ENCODE results near the gene SHOC1. TPM values are rescaled to one million over a fixed set of nuclear protein-coding genes. Genes with fewer than 3 reads are reported as not detected.

SHOC1 gene
- total and polyA plus RNA-seq, 2 of the 13 experiments (the other 11 are each of a cell fraction or from before 2014, with no cell fraction given), result not detected

GRCh38 chr9:111819360-111819759 lies 24.6 kb upstream of the SHOC1 start:
- POLR2A ChIA-PET, result no interaction called here
- Histone ChIP-seq H3K4me3 (replicated peaks in 1 of 3; ENCODE audit: insufficient read depth in 1 of 3, low read depth in 2 of 3, low read length in 3 of 3) (no peak overlapping the region), H3K9ac (ENCODE audit: insufficient read depth, low read depth, low read length) (no peak overlapping the region), H3K27ac (ENCODE audit: extremely low read length, insufficient read depth, low read length) (no peak overlapping the region), H3K9me3 (ENCODE audit: low read length) (no peaks in the 10 kb centered on the region), H3K4me1 (ENCODE audit: insufficient read depth, low read length) (no peaks in the 10 kb centered on the region), H2AFZ (ENCODE audit: low read length) (no peak overlapping the region), H3K4me2 (ENCODE audit: low read depth, low read length) (no peak overlapping the region), H3K79me2 (ENCODE audit: insufficient read depth, low read length) (no peaks in the 10 kb centered on the region), H3K36me3 (replicated peaks in 1 of 2; ENCODE audit: control insufficient read depth in 1 of 2, insufficient read depth in 2 of 2, low read length in 2 of 2) (no peaks in the 10 kb centered on the region), H4K20me1 (ENCODE audit: insufficient read depth, low read length) (no peaks in the 10 kb centered on the region), H3K27me3 (ENCODE audit: control insufficient read depth in 1 of 2, insufficient read depth in 2 of 2, low read length in 2 of 2) (0 out of 5 replicates have a peak, but pooled peaks cover 0 to 6% of the 10 kb centered on the region in 2 experiments)
- no TSS peak for BruUV-seq (replicated peaks)
- in situ Hi-C loops (cut with HindIII; ENCODE audit: extremely low pct_ligation_motif_present, low pct_unique_long_range_greater_than_20kb) (no loop called here), intact Hi-C loops (cut with micrococcal nuclease; ENCODE audit: unreplicated experiment) (no loop called here)
- ATAC-seq, result no peak
- DNase-seq (ENCODE audit: low spot score), result no peak
- FAIRE-seq, result no peak
- CTCF ChIA-PET (ENCODE audit: low intra/inter-chr PET ratio, low total read pairs), result no interaction called here
- WGBS (ENCODE audit: low lambda C conversion rate), result 71% methylated on average over 1 of the region's 1 CpG
- TF ChIP-seq, protein P1, sequence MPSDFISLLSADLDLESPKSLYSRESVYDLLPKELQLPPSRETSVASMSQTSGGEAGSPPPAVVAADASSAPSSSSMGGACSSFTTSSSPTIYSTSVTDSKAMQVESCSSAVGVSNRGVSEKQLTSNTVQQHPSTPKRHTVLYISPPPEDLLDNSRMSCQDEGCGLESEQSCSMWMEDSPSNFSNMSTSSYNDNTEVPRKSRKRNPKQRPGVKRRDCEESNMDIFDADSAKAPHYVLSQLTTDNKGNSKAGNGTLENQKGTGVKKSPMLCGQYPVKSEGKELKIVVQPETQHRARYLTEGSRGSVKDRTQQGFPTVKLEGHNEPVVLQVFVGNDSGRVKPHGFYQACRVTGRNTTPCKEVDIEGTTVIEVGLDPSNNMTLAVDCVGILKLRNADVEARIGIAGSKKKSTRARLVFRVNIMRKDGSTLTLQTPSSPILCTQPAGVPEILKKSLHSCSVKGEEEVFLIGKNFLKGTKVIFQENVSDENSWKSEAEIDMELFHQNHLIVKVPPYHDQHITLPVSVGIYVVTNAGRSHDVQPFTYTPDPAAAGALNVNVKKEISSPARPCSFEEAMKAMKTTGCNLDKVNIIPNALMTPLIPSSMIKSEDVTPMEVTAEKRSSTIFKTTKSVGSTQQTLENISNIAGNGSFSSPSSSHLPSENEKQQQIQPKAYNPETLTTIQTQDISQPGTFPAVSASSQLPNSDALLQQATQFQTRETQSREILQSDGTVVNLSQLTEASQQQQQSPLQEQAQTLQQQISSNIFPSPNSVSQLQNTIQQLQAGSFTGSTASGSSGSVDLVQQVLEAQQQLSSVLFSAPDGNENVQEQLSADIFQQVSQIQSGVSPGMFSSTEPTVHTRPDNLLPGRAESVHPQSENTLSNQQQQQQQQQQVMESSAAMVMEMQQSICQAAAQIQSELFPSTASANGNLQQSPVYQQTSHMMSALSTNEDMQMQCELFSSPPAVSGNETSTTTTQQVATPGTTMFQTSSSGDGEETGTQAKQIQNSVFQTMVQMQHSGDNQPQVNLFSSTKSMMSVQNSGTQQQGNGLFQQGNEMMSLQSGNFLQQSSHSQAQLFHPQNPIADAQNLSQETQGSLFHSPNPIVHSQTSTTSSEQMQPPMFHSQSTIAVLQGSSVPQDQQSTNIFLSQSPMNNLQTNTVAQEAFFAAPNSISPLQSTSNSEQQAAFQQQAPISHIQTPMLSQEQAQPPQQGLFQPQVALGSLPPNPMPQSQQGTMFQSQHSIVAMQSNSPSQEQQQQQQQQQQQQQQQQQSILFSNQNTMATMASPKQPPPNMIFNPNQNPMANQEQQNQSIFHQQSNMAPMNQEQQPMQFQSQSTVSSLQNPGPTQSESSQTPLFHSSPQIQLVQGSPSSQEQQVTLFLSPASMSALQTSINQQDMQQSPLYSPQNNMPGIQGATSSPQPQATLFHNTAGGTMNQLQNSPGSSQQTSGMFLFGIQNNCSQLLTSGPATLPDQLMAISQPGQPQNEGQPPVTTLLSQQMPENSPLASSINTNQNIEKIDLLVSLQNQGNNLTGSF (CRISPR knock-in tag; IDR thresholded peaks at IDR 0.05), result no peak
- no peak for TF ChIP-seq ZNF83 (CRISPR knock-in tag; IDR thresholded peaks at IDR 0.05; ENCODE audit: borderline replicate concordance)
- no peak for TF ChIP-seq ZNF574 (CRISPR knock-in tag; IDR thresholded peaks at IDR 0.05)
- no peak for TF ChIP-seq ELF1 (CRISPR knock-in tag; IDR thresholded peaks at IDR 0.05)
- no peak for TF ChIP-seq ZNF549 (CRISPR knock-in tag; IDR thresholded peaks at IDR 0.05)
- TF ChIP-seq IKZF1 (IDR thresholded peaks at IDR 0.05), result no peak
- no peak for TF ChIP-seq MAFF (IDR thresholded peaks at IDR 0.05; ENCODE audit: low read depth, low read length)
- no peak for TF ChIP-seq KLF16 (CRISPR knock-in tag; IDR thresholded peaks at IDR 0.05)
- no peak for TF ChIP-seq RCOR2 (CRISPR knock-in tag; IDR thresholded peaks at IDR 0.05)
- no peak for TF ChIP-seq ELF3 (CRISPR knock-in tag; IDR thresholded peaks at IDR 0.05)
- TF ChIP-seq, protein P2, sequence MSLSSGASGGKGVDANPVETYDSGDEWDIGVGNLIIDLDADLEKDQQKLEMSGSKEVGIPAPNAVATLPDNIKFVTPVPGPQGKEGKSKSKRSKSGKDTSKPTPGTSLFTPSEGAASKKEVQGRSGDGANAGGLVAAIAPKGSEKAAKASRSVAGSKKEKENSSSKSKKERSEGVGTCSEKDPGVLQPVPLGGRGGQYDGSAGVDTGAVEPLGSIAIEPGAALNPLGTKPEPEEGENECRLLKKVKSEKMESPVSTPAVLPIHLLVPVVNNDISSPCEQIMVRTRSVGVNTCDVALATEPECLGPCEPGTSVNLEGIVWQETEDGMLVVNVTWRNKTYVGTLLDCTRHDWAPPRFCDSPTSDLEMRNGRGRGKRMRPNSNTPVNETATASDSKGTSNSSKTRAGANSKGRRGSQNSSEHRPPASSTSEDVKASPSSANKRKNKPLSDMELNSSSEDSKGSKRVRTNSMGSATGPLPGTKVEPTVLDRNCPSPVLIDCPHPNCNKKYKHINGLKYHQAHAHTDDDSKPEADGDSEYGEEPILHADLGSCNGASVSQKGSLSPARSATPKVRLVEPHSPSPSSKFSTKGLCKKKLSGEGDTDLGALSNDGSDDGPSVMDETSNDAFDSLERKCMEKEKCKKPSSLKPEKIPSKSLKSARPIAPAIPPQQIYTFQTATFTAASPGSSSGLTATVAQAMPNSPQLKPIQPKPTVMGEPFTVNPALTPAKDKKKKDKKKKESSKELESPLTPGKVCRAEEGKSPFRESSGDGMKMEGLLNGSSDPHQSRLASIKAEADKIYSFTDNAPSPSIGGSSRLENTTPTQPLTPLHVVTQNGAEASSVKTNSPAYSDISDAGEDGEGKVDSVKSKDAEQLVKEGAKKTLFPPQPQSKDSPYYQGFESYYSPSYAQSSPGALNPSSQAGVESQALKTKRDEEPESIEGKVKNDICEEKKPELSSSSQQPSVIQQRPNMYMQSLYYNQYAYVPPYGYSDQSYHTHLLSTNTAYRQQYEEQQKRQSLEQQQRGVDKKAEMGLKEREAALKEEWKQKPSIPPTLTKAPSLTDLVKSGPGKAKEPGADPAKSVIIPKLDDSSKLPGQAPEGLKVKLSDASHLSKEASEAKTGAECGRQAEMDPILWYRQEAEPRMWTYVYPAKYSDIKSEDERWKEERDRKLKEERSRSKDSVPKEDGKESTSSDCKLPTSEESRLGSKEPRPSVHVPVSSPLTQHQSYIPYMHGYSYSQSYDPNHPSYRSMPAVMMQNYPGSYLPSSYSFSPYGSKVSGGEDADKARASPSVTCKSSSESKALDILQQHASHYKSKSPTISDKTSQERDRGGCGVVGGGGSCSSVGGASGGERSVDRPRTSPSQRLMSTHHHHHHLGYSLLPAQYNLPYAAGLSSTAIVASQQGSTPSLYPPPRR (CRISPR knock-in tag; IDR thresholded peaks at IDR 0.05; ENCODE audit: borderline replicate concordance), result no peak
- TF ChIP-seq IRF2 (CRISPR knock-in tag; IDR thresholded peaks at IDR 0.05), result no peak
- TF ChIP-seq ZNF383 (CRISPR knock-in tag; IDR thresholded peaks at IDR 0.05; ENCODE audit: borderline replicate concordance), result no peak

Data from HepG2 (cell line).